HG03064 (cell line): ENCODE measurements around the gene CHMP2A.
A peak's percentile ranks its signal among the peaks of the same experiment; 100 is the strongest.
"Not testable (repeated sequence)": the region's sequence is repeated elsewhere in the genome, so short reads cannot be mapped to it uniquely, and the experiment has no call there.

Source experiments
- ATAC-seq: cut with Tn5 transposase; IDR thresholded peaks from one replicate; pipeline ENCODE4 v1.9.1; 2021; ENCODE audit warnings: low read depth; ENCODE audit not compliant: unreplicated experiment

CHMP2A gene

DNA sequence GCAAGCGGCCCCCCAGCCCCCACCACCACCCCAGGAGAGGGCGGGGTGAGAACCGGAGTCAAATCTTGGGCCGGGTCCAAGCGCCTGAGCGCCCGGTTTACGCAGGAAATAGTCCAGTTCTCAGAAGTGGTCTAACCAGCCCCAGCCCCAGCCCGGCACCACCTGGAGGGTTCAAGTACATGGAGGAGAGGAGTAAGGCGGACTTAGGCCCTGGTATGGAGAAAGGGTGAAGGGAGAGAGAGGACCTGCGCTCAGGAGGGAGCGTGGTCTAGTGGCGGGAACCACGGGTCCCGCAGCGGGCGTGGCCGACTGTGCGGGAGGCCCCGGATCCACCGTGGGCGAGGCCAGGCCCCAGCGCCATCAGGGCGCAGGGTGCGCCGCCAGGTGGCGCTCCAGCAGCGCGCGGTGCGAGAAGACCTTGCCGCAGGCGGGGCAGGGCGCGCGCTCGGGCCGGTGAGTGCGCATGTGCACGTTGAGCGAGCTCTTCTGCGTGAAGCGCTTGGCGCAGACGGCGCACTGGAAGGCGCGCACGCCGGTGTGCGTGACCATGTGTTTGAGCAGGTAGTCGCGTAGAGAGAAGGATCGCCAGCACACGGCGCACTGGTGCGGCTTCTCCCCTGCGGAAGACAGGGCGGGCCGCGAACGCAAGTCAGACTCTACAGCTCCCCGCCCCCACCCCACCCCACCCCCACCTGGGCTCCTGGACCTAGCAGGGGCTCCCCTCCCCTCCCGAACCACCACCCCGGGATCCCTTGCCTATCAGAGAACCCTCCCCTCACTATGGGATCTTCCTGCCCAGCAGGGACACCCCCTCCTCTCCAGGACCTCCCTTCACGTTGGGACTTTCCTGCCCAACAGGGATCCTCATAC lies 41.0 kb downstream of the CHMP2A start:
- peak; percentile 69 for ATAC-seq

DNA sequence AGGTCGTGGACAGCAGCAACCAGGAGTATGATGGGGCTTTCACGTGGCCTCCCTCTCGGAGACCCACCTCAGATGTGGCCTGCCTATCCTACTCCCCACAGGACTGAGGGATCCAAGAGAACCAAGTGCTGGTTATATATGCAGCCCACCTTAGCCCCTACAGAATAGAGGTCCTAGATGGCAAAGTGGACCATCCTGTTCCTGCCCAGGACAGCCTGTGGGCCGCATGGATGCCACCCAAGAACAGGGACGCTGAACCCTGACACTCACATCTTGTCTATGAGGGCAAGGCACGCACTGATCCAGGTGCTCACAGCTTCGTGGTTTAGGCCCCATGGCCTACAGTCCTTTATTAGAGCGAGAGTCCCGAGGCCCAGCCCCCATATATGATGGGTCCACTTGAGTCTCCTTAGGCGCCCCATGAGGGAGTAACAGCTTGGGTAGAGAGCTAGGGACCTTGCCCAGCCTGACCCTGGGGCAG lies 41.7 kb downstream of the CHMP2A start:
- no peak for ATAC-seq

GRCh38 chr19:58511353-58512208 lies 43.3 kb downstream of the CHMP2A start, which contains the start of gene SLC27A5:
Gene SLC27A5, minus strand, starts transcription at chr19:58511992. Its CDS starts 37 bp downstream, at chr19:58511955.
- no peak for ATAC-seq

DNA sequence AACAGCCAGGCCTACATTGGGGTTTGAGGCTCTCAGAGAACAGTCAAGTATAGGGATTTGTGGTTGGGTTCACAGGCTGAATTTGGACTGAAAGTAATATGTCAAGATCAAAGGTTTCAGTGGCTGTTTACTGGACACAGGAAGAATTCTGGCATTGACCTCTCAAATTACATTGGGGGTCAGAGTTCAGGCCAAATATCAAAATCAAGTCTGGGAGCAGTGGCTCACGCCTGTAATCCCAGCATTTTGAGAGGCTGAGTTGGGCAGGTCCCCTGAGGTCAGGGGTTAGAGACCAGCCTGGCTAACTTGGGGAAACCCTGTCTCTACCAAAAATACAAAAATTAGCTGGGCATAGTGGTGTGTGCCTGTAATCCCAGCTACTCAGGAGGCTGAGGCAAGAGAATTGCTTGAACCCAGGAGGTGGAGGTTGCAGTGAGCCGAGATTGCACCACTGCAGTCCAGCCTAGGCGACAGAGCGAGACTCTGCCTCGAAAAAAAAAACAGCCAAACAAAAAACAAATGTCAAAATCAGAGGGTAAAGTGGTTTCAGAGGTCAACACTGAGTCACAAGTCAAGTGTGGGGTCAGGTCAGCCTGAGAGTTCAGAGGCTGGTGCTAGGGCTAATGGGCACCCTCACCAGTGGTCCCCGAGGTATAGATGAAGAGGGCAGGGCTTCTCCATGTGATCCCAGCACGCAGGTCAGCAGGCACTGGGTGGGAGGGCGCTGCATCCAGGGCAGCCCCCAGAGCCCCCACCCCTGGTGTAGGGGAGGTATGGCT lies 44.6 kb downstream of the CHMP2A start:
- ATAC-seq: no peak

DNA sequence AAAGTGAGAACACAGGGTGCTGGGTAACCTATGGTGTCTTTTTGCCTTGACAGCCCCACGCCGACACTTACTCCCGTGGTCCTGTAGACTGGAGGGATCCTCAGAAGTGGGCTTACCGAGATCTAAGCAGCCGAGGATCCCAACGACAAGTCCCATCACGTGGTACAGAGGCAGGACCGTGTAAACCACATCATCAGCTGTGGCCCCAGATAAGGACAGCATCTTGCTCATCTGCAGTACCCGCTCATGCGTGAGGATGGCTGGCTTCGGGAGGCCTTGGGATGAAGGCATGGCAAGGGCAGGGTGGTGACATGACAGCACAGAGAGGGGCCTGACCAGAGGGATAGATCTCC lies 45.2 kb downstream of the CHMP2A start:
- ATAC-seq: no peak

GRCh38 chr19:58507602-58508223 lies 47.2 kb downstream of the CHMP2A start:
- ATAC-seq: not testable (repeated sequence)
